ENCODE results near the gene SYNGR1.
"Not testable (repeated sequence)": the region's sequence is repeated elsewhere in the genome, so short reads cannot be mapped to it uniquely, and the experiment has no call there.

Gene SYNGR1

GRCh38 chr22:39411828-39412365 lies 62.1 kb downstream of the SYNGR1 start:
- DNase-seq, result not testable (repeated sequence)

- not testable (repeated sequence) for DNase-seq
Observed at GRCh38 chr22:39413204-39413603, 63.4 kb downstream of the SYNGR1 start.

- DNase-seq, result no peak
Observed at GRCh38 chr22:39414377-39414776, 64.6 kb downstream of the SYNGR1 start.

GRCh38 chr22:39414886-39415285 lies 65.1 kb downstream of the SYNGR1 start:
- no peak for DNase-seq

GRCh38 chr22:39415506-39415905 lies 65.7 kb downstream of the SYNGR1 start:
- no peak for DNase-seq

- no peak for DNase-seq
Observed at GRCh38 chr22:39416319-39416718, 66.5 kb downstream of the SYNGR1 start.

GRCh38 chr22:39417641-39418040 lies 67.8 kb downstream of the SYNGR1 start:
- DNase-seq, result no peak

- DNase-seq, result no peak
Observed at GRCh38 chr22:39418696-39419095, 68.9 kb downstream of the SYNGR1 start.

GRCh38 chr22:39419096-39419495 lies 69.3 kb downstream of the SYNGR1 start:
- DNase-seq, result no peak

GRCh38 chr22:39419911-39420310 lies 70.1 kb downstream of the SYNGR1 start:
- no peak for DNase-seq

- DNase-seq, result no peak
Observed at GRCh38 chr22:39421691-39422090, 71.9 kb downstream of the SYNGR1 start.

GRCh38 chr22:39422101-39422500 lies 72.3 kb downstream of the SYNGR1 start:
- DNase-seq, result no peak

- no peak for DNase-seq
Observed at GRCh38 chr22:39422721-39423120, 72.9 kb downstream of the SYNGR1 start.

- no peak for DNase-seq
Observed at GRCh38 chr22:39423976-39424375, 74.2 kb downstream of the SYNGR1 start.

- DNase-seq, result no peak
Observed at GRCh38 chr22:39426380-39427043, 76.7 kb downstream of the SYNGR1 start.

GRCh38 chr22:39427751-39428596 lies 78.2 kb downstream of the SYNGR1 start:
- DNase-seq, result no peak

GRCh38 chr22:39428597-39429071 lies 78.8 kb downstream of the SYNGR1 start:
- no peak for DNase-seq

GRCh38 chr22:39429186-39429585 lies 79.4 kb downstream of the SYNGR1 start:
- DNase-seq, result no peak

- no peak for DNase-seq
Observed at GRCh38 chr22:39429916-39430575, 80.3 kb downstream of the SYNGR1 start.

- DNase-seq, result no peak
Observed at GRCh38 chr22:39430576-39431150, 80.9 kb downstream of the SYNGR1 start.

- DNase-seq, result no peak
Observed at GRCh38 chr22:39431216-39431801, 81.5 kb downstream of the SYNGR1 start.

- DNase-seq, result no peak
Observed at GRCh38 chr22:39431821-39432251, 82.0 kb downstream of the SYNGR1 start.

Measured in activated CD4-positive, alpha-beta T cell treated with anti-CD3 and anti-CD28 coated beads, Interleukin-2, Interleukin-6, amounts not matched to agents 100 ng/mL and 50 ng/mL, durations not matched to agents 16 hours and 8 hours (primary cell).